Type B pancreatic cell (in vitro differentiated cells): ENCODE data around the gene COL8A1. TPM values are rescaled to one million over a fixed set of nuclear protein-coding genes. Genes with fewer than 3 reads are reported as not detected.
A peak's percentile ranks its signal among the peaks of the same experiment; 100 is the strongest.

Source experiments
- DNase-seq: peaks from one replicate; pipeline ENCODE4 v3.0.0; 2021; ENCODE audit warnings: mixed read lengths; ENCODE audit not compliant: unreplicated experiment; ENCODE audit errors: extremely low spot score
- H3K27ac Mint-ChIP-seq: 2 replicates; pipeline ENCODE4 v1.8.0; 2021; ENCODE audit warnings: mild to moderate bottlenecking, mixed read lengths
- H3K27me3 Mint-ChIP-seq: 2 replicates; pipeline ENCODE4 v1.8.0; 2021; ENCODE audit warnings: mixed read lengths
- H3K36me3 Mint-ChIP-seq: 2 replicates; pipeline ENCODE4 v1.8.0; 2021; ENCODE audit warnings: mixed read lengths
- H3K4me1 Mint-ChIP-seq: one replicate; pipeline ENCODE4 v1.8.0; 2021; ENCODE audit warnings: mixed read lengths; ENCODE audit not compliant: unreplicated experiment
- H3K4me3 Mint-ChIP-seq: 2 replicates; pipeline ENCODE4 v1.8.0; 2021; ENCODE audit warnings: mild to moderate bottlenecking, mixed read lengths
- H3K9me3 Mint-ChIP-seq: 2 replicates; pipeline ENCODE4 v1.8.0; 2021; ENCODE audit warnings: mixed read lengths
- CTCF ChIP-seq: fragments of 200-600 bp; sonication (generic); conservative IDR thresholded peaks from 2 replicates; pipeline ENCODE4 v1.5.0; 2021; ENCODE audit warnings: antibody characterized with exemption, mild to moderate bottlenecking
- total RNA-seq: library from RNA; stranded (reverse); gene quantifications from 2 replicates; pipeline ENCODE4 v1.2.1, GENCODE V29; 2021; ENCODE audit warnings: low replicate concordance

The COL8A1 gene
- total RNA-seq, 1 donor from 2014 or later = 2.6 TPM

- no peak overlapping the region for H3K4me3 Mint-ChIP-seq
- no peaks in the 10 kb centered on the region for H3K9me3 Mint-ChIP-seq
- H3K27ac Mint-ChIP-seq = no peak overlapping the region
- peaks cover 15% of the 10 kb centered on the region for H3K27me3 Mint-ChIP-seq
- H3K36me3 Mint-ChIP-seq = no peaks in the 10 kb centered on the region
- DNase-seq = no peak
- TF ChIP-seq CTCF = peak; percentile 79
- no peaks in the 10 kb centered on the region for H3K4me1 Mint-ChIP-seq
Measured at GRCh38 chr3:99789011-99789721, 150.8 kb downstream of the COL8A1 start.

- no peaks in the 10 kb centered on the region for H3K4me1 Mint-ChIP-seq
- H3K27ac Mint-ChIP-seq = no peak overlapping the region
- H3K27me3 Mint-ChIP-seq = peaks cover 4% of the 10 kb centered on the region
- DNase-seq = no peak
- no peaks in the 10 kb centered on the region for H3K9me3 Mint-ChIP-seq
- H3K36me3 Mint-ChIP-seq = no peaks in the 10 kb centered on the region
- TF ChIP-seq CTCF = no peak
- H3K4me3 Mint-ChIP-seq = no peak overlapping the region
Measured at GRCh38 chr3:99794485-99794884, 156.1 kb downstream of the COL8A1 start.

- no peaks in the 10 kb centered on the region for H3K36me3 Mint-ChIP-seq
- no peak for TF ChIP-seq CTCF
- no peaks in the 10 kb centered on the region for H3K9me3 Mint-ChIP-seq
- H3K27ac Mint-ChIP-seq = no peak overlapping the region
- no peak for DNase-seq
- H3K27me3 Mint-ChIP-seq = peaks cover 1% of the 10 kb centered on the region
- no peaks in the 10 kb centered on the region for H3K4me1 Mint-ChIP-seq
- no peak overlapping the region for H3K4me3 Mint-ChIP-seq
Measured at GRCh38 chr3:99795573-99795972, 157.2 kb downstream of the COL8A1 start.

GRCh38 chr3:99799422-99799821, 161.0 kb downstream of the COL8A1 start:
- no peaks in the 10 kb centered on the region for H3K36me3 Mint-ChIP-seq
- no peak for DNase-seq
- no peak overlapping the region for H3K4me3 Mint-ChIP-seq
- no peaks in the 10 kb centered on the region for H3K9me3 Mint-ChIP-seq
- H3K27me3 Mint-ChIP-seq = no peaks in the 10 kb centered on the region
- H3K4me1 Mint-ChIP-seq = no peaks in the 10 kb centered on the region
- no peak for TF ChIP-seq CTCF
- no peak overlapping the region for H3K27ac Mint-ChIP-seq

GRCh38 chr3:99803297-99803696, 164.9 kb downstream of the COL8A1 start:
- no peak overlapping the region for H3K27ac Mint-ChIP-seq
- H3K4me3 Mint-ChIP-seq = no peak overlapping the region
- H3K36me3 Mint-ChIP-seq = no peaks in the 10 kb centered on the region
- no peak for TF ChIP-seq CTCF
- H3K27me3 Mint-ChIP-seq = no peaks in the 10 kb centered on the region
- peaks cover 6% of the 10 kb centered on the region for H3K9me3 Mint-ChIP-seq
- DNase-seq = no peak
- no peaks in the 10 kb centered on the region for H3K4me1 Mint-ChIP-seq

GRCh38 chr3:99805160-99805559, 166.8 kb downstream of the COL8A1 start:
- H3K9me3 Mint-ChIP-seq = peaks cover 6% of the 10 kb centered on the region
- H3K27me3 Mint-ChIP-seq = no peaks in the 10 kb centered on the region

More at GRCh38 chr3:99805160-99805559, 166.8 kb downstream of the COL8A1 start:
- no peak for TF ChIP-seq CTCF
- H3K36me3 Mint-ChIP-seq = no peaks in the 10 kb centered on the region
- DNase-seq = no peak
- no peaks in the 10 kb centered on the region for H3K4me1 Mint-ChIP-seq
- no peak overlapping the region for H3K4me3 Mint-ChIP-seq
- no peak overlapping the region for H3K27ac Mint-ChIP-seq
